ENCODE measurements around the gene MEGF6.

The MEGF6 gene

DNA sequence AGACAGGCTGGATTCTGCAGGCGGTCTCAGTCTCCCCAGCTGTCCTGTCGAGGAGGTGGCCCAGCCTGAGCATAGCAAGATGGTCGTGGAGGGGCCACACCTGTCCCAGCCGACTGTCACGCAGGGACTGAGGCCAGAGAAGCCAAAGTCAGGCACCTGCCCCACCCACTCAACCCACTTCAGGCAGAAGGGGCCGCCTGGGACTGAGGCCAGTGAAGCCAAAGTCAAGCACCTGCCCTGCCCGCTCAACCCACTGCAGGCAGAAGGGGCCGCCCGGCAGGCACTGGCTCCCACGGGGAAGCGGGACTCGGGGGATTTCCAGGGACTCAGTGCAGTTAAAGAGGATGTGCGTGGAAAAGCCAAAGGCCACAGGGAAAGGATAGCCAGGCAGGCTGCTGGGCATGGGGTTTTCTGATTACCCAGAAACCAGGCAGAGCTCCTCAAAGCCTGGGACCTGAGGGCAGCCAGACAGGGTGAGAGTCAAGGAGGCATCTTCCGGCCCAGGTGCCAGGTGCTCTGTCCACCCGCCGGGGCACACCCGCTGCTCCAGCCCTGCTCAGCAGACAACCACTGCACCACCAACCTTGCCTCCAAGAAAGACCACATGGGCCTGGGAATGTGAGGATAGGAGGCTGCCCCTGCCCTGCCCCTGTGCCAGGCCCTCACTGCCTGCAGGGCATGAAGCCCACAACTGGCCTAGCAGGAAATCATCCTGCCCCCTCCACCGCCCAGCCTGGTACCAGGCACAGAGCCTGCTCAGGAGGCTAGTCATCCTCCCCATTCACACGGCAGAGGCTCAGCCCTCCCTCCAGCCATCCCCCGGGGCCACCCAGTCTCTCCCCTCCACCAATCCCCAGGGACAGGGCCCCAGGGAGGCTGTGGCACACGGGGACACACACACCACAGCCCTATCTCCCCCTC lies 41.0 kb downstream of the MEGF6 start:
- POLR2A ChIA-PET, result no interaction called here
- TF ChIP-seq, protein P1, sequence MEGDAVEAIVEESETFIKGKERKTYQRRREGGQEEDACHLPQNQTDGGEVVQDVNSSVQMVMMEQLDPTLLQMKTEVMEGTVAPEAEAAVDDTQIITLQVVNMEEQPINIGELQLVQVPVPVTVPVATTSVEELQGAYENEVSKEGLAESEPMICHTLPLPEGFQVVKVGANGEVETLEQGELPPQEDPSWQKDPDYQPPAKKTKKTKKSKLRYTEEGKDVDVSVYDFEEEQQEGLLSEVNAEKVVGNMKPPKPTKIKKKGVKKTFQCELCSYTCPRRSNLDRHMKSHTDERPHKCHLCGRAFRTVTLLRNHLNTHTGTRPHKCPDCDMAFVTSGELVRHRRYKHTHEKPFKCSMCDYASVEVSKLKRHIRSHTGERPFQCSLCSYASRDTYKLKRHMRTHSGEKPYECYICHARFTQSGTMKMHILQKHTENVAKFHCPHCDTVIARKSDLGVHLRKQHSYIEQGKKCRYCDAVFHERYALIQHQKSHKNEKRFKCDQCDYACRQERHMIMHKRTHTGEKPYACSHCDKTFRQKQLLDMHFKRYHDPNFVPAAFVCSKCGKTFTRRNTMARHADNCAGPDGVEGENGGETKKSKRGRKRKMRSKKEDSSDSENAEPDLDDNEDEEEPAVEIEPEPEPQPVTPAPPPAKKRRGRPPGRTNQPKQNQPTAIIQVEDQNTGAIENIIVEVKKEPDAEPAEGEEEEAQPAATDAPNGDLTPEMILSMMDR (IDR thresholded peaks at IDR 0.05; ENCODE audit: control extremely low read depth, extremely low read depth, low read depth, missing control alignments), result no peak
- CTCF ChIA-PET, result interaction anchor here (1.5 kb wide), 1 partner anchor 44 kb away, joined by 3 read pairs; no protein-coding TSS in a partner anchor
- no peak for DNase-seq (ENCODE audit: extremely low spot score)

DNA sequence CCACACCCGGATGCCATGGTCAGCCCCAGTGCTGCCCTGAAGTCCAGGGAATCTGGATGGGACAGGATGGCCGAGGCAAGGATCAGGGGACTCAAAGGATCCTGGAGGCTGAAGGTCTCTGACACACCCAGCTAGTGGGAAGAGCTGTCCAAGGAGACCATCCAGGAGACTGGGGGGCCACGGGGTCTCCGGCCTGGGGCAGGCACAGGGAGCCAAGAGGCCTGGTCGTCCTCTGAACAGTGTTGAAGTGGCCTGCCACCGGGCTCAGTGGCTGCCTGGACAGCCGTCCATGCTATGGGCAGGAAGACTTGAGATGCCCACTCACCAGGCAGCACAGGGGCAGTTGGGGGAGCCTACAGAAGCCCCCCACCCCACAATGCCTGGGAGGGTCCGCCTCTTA lies 41.9 kb downstream of the MEGF6 start:
- POLR2A ChIA-PET, result no interaction called here
- no peak for DNase-seq (ENCODE audit: extremely low spot score)
- CTCF ChIA-PET, result interaction anchor here (1.5 kb wide), 1 partner anchor 45 kb away, joined by 3 read pairs; no protein-coding TSS in a partner anchor
- TF ChIP-seq, protein P1 (IDR thresholded peaks at IDR 0.05; ENCODE audit: control extremely low read depth, extremely low read depth, low read depth, missing control alignments), result no peak

DNA sequence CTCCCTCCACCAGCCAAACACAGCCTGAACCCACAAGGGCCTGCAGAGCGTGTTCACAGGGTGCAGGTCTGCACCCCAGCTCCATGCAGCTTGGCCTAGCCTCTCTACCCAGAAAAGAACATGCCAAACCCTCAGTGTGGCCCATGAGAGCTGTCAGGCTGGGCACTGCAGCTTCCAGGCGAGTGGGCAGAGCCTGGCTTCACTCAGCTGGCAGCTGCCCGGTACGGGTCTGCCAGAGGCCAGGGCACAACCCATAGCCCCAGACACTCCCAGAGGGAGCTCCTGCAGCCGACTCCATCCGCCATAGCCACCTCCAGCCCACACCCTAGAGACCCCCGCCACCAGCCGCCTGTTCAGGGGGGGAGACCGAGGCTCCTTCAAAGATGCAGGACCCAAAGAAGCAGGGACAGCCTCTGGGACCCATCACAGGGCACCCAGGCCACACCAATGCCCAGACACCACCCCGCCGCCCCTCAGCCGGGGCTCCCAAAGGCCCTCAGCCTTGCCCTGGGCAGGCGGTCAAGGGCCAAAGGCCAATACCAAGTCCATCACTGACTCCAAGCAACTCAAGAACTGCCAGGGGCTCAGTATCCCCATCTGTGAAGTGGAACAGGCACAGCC lies 42.4 kb downstream of the MEGF6 start:
- TF ChIP-seq, protein P1 (IDR thresholded peaks at IDR 0.05; ENCODE audit: control extremely low read depth, extremely low read depth, low read depth, missing control alignments), result no peak
- POLR2A ChIA-PET, result no interaction called here
- CTCF ChIA-PET, result interaction anchor here (0.6 to 1.5 kb wide), 2 partner anchors 33 to 46 kb away, joined by 3 read pairs; no protein-coding TSS in a partner anchor
- no peak for DNase-seq (ENCODE audit: extremely low spot score)

DNA sequence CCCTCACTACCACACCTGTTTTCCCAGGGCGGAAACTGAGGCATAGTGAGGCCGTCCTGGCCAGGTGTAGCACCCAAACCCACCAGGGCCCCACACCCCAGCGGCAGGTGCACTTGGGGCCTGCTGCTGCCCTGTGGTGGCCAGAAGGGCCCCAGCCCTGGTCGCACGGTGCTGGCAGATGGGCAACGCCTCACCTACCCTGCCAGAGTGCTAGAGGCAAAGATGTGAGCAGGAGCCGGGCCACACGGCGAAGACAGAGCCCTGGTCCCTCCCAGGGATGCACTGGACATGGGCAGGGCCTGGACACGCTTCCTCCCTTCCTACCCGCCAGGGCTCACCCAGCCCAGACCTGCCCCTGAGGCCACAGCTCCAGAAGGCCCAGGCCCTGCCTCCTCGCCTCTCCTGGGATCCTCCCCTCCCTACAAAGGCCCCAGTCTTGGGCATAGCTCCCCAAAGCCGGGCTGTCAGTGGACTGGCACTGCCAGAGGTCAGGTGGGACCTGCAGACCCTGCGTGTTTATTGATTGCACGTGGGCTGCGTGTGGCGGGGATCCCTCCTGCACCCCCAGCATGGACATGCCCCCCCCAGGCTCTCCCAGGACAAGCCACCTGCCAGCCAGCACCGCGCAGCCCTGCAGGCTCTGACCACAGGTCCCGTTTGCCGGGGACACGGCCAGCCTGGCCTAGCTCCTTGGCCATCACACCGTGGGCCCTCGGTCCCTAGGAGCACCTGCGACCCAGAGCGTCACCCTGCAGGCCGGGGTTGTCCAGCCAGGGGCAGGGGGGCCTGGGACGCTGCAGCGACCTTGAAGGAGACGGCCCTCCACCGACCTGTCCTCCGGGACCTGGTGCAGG lies 44.1 kb downstream of the MEGF6 start:
- CTCF ChIA-PET, result interaction anchor here (1.1 to 4.8 kb wide), 4 partner anchors 14 to 160 kb away, joined by 3 to 71 read pairs (median 3); no protein-coding TSS in a partner anchor

DNA sequence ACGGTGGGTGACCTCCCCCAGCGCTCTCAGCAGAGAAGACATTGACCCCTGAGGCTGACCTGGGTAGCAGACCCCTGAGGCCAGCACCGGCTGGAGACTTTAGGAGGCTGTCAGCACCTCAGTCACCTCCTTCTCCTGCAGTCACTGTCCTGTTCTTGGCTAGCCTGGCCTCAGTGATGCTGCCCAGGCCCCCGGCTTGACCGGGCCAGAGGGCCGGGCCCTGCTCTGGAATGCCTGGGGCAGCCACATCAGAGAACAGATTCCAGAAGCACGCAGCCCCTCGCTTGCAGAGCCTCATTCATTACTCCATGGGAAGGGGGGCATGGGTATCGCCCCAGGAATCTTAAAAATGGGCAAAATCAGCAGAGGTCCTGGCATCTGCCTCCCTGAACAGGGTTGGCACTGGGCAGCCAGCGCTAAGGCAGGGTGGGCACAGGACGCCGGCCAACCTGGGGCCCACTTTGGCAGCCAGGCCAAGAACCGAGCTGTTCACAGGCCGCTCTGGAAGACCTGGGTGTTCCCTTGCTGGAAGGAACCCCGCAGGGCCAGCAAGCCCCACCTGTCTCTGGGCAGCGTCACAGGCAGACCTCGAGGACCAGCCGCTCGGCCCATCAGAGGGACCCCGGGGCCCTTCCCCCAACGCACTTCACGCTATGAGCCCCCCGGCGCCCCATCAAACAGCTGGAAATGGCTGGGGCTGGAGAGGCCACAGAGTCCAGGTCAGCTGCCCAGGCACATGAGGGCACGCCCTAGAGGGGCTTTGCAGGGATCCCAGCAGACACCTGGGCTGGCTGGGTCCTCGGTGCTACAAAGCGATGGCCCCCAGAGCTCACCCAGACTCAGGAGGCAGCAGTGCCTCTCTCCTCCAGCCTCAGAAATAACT lies 45.1 kb downstream of the MEGF6 start:
- CTCF ChIA-PET, result interaction anchor here (1.1 to 4.8 kb wide), 5 partner anchors 13 to 161 kb away, joined by 3 to 71 read pairs (median 3); no protein-coding TSS in a partner anchor
- DNase-seq (ENCODE audit: extremely low spot score), result no peak
- TF ChIP-seq, protein P1 (IDR thresholded peaks at IDR 0.05; ENCODE audit: control extremely low read depth, extremely low read depth, low read depth, missing control alignments), result no peak
- POLR2A ChIA-PET, result no interaction called here

More for the DNA sequence above, 44.1 kb downstream of the MEGF6 start:
- no peak for DNase-seq (ENCODE audit: extremely low spot score)
- TF ChIP-seq, protein P1 (IDR thresholded peaks at IDR 0.05; ENCODE audit: control extremely low read depth, extremely low read depth, low read depth, missing control alignments), result no peak
- POLR2A ChIA-PET, result interaction anchor here (0.6 kb wide), 1 partner anchor 17 kb away, joined by 3 read pairs; no protein-coding TSS in a partner anchor
